Naive thymus-derived CD4-positive, alpha-beta T cell (primary cell): ENCODE results near the gene ZNF526. TPM values are rescaled to one million over a fixed set of nuclear protein-coding genes. Genes with fewer than 3 reads are reported as not detected.

Source experiments
- ATAC-seq: fragments of 150-1000 bp; cut with Tn5 transposase; 2 replicates; pipeline ENCODE4 v1.10.0; 2021; ENCODE audit warnings: mild to moderate bottlenecking, moderate library complexity
- CTCF ChIA-PET: fragments of 350-600 bp; sonication (Branson Sonifier 250); formaldehyde crosslinking; loops from one replicate; lab custom pipeline; 2021; ENCODE audit warnings: antibody characterized with exemption; lab: Charles Lee
- POLR2A ChIA-PET: fragments of 350-600 bp; sonication (Branson Sonifier 250); formaldehyde crosslinking; loops from one replicate; lab custom pipeline; 2021; ENCODE audit warnings: antibody characterized with exemption, inconsistent platforms; lab: Charles Lee
- DNase-seq, 9 donors: peaks; one replicate each; pipeline versions ENCODE4 v3.0.0 to v3.0.0-alpha.2; 2020 to 2022; ENCODE audit warnings: mixed read lengths in 1 of 9
- H3K27ac ChIP-seq: one replicate; pipeline ENCODE4 v1.7.0; 2013; ENCODE audit warnings: mild to moderate bottlenecking, low read depth, low read length, moderate library complexity
- H3K27me3 ChIP-seq, 2 donors: one replicate each; pipeline ENCODE4 v1.7.0; 2013; ENCODE audit warnings: low read length in 2 of 2, mild to moderate bottlenecking in 2 of 2, moderate library complexity in 2 of 2; ENCODE audit not compliant: control insufficient read depth in 2 of 2, insufficient read depth in 2 of 2
- H3K36me3 ChIP-seq, 3 experiments: 1 replicate in 2 of 3; 2 replicates in 1 of 3; pipeline ENCODE4 v1.7.0; 2013; ENCODE audit warnings: low read length in 3 of 3, mild to moderate bottlenecking in 3 of 3, moderate library complexity in 1 of 3; ENCODE audit not compliant: insufficient read depth in 3 of 3, control insufficient read depth in 2 of 3
- H3K4me1 ChIP-seq, 2 donors: one replicate each; pipeline ENCODE4 v1.7.0; 2013; ENCODE audit warnings: low read length in 2 of 2, mild to moderate bottlenecking in 2 of 2, moderate library complexity in 1 of 2; ENCODE audit not compliant: control insufficient read depth in 2 of 2, insufficient read depth in 2 of 2
- H3K4me3 ChIP-seq: 2 replicates; pipeline ENCODE4 v1.7.0; 2013; ENCODE audit warnings: mild to moderate bottlenecking, low read length
- H3K9me3 ChIP-seq, 3 experiments: 1 replicate in 2 of 3; 2 replicates in 1 of 3; pipeline ENCODE4 v1.7.0; 2013; ENCODE audit warnings: low read length in 3 of 3; ENCODE audit not compliant: control insufficient read depth in 2 of 3
- H3K27ac Mint-ChIP-seq, 9 donors: one replicate each; pipeline ENCODE4 v1.8.0; 2020 to 2022; ENCODE audit warnings: mixed read lengths in 9 of 9, mild to moderate bottlenecking in 8 of 9, moderate library complexity in 5 of 9, inconsistent platforms in 2 of 9
- H3K27me3 Mint-ChIP-seq, 5 donors: one replicate each; pipeline ENCODE4 v1.8.0; 2021 to 2022; ENCODE audit warnings: mixed read lengths in 5 of 5, mild to moderate bottlenecking in 1 of 5
- H3K36me3 Mint-ChIP-seq, 5 donors: one replicate each; pipeline ENCODE4 v1.8.0; 2020 to 2022; ENCODE audit warnings: mixed read lengths in 5 of 5, mild to moderate bottlenecking in 3 of 5, inconsistent platforms in 1 of 5
- H3K4me1 Mint-ChIP-seq, 7 donors: one replicate each; pipeline ENCODE4 v1.8.0; 2020 to 2022; ENCODE audit warnings: mixed read lengths in 7 of 7, mild to moderate bottlenecking in 3 of 7, inconsistent platforms in 1 of 7
- H3K4me3 Mint-ChIP-seq, 10 donors: one replicate each; pipeline ENCODE4 v1.8.0; 2020 to 2022; ENCODE audit warnings: mild to moderate bottlenecking in 10 of 10, mixed read lengths in 10 of 10, moderate library complexity in 6 of 10, inconsistent platforms in 2 of 10
- H3K9me3 Mint-ChIP-seq, 11 donors: one replicate each; pipeline ENCODE4 v1.8.0; 2020 to 2022; ENCODE audit warnings: mixed read lengths in 11 of 11, mild to moderate bottlenecking in 4 of 11, inconsistent platforms in 1 of 11, moderate library complexity in 1 of 11
- intact Hi-C, 2 donors: fragments of 100-400 bp; cut with micrococcal nuclease; formaldehyde crosslinking; loops; one replicate each; pipeline ENCODE4 v1.15.1; 2023
- polyA plus RNA-seq, 2 donors: library from polyadenylated mRNA; unstranded; fragments of 300-500 nt; fragmentation: Illumina TruSeq; gene quantifications; one replicate each; pipeline ENCODE4 v1.2.3, GENCODE V29; 2021
- total RNA-seq, 6 experiments: library from RNA in 5 of 6; stranded (reverse) in 5 of 6; gene quantifications; 1 replicate in 5 of 6; 2 replicates in 1 of 6; pipeline ENCODE4 v1.2.3 and lab custom pipeline; 2021 to 2026

Gene ZNF526
- total and polyA plus RNA-seq, 7 experiments from 2014 or later, result 4.0 to 25.2 (median 11.8) TPM

DNA sequence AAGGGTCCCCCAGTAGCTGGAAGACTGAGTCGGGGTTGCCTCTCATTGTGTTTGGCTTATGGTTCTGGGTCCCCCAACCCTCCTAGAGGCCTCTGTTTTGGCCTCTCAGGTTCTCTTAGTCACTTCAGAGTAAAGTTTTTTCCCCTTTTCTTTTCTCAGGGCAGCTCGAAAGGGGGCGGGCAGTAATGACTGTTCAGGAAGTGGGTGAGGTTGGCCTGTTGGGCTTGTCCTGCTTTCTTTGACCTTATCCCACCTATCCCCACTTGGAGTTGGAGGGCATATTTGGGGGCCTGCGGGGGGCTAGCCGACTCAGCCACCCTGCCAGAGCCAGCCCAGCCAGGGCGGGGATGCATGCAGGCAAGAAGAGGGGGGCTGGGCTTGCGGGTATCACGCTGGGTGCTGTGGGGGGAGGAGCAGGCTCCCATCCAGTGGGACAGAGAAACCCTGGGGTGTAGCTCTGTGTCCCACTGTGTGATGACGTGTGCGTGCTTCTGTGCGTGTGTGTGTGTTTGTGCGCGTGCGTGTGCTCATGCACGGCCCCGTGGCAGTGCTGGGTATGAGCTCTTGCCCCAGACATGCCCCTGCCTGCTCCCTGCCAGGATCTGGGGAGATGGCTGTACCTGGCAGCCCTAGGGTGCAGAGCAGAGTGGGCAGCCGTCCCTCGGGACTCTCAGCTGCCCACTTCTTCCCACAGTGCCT is 50.4 kb downstream of the ZNF526 start:
- intact Hi-C loops, result no loop called here
- DNase-seq (peak; percentile 50 to 91 (median 64)), ATAC-seq (peak; percentile 14)
- H3K9me3 Mint-ChIP-seq, result no peaks in the 10 kb centered on the region
- no peaks in the 10 kb centered on the region for H3K27me3 Mint-ChIP-seq
- peak overlapping the region in 4 of 9 donors; percentile 98 to 99 (median 99) for H3K27ac Mint-ChIP-seq
- H3K4me1 ChIP-seq, result peaks cover 23 to 29% of the 10 kb centered on the region in 2 donors
- peak overlapping the region in 1 of 10 donors; percentile 94 for H3K4me3 Mint-ChIP-seq
- H3K9me3 ChIP-seq, result no peaks in the 10 kb centered on the region
- CTCF ChIA-PET, result interaction anchor here (1.1 to 2.2 kb wide), 5 partner anchors 9 to 161 kb away, joined by 3 to 17 read pairs (median 4); no protein-coding TSS in a partner anchor
- no peaks in the 10 kb centered on the region for H3K27me3 ChIP-seq
- H3K4me1 Mint-ChIP-seq, result peaks cover 18 to 42% (median 35%) of the 10 kb centered on the region in 7 donors
- POLR2A ChIA-PET, result interaction anchor here (0.5 to 3.2 kb wide), 12 partner anchors 10 to 194 kb away, joined by 3 to 47 read pairs (median 4); partner anchors contain the start of genes ERF, GSK3A, ZNF526 and ZNF574
- peaks cover 0 to 15% (median 6%) of the 10 kb centered on the region in 5 donors for H3K36me3 Mint-ChIP-seq
- H3K4me3 ChIP-seq, result peak overlapping the region; percentile 84
- H3K36me3 ChIP-seq, result peaks cover 0 to 35% (median 0%) of the 10 kb centered on the region in 3 experiments
- H3K27ac ChIP-seq, result peak overlapping the region; percentile 96

- Mint-ChIP-seq H3K4me3 (peak overlapping the region in 2 of 10 donors; percentile 62 to 73), H3K9me3 (no peaks in the 10 kb centered on the region), H3K4me1 (peaks cover 24 to 46% (median 39%) of the 10 kb centered on the region in 7 donors), H3K27me3 (no peaks in the 10 kb centered on the region), H3K36me3 (peaks cover 0 to 17% (median 6%) of the 10 kb centered on the region in 5 donors), H3K27ac (peak overlapping the region in 5 of 9 donors; percentile 82 to 99 (median 99))
- Histone ChIP-seq H3K27ac (peak overlapping the region; percentile 96), H3K27me3 (no peaks in the 10 kb centered on the region), H3K9me3 (no peaks in the 10 kb centered on the region), H3K4me1 (peaks cover 26 to 32% of the 10 kb centered on the region in 2 donors), H3K36me3 (peaks cover 0 to 35% (median 0%) of the 10 kb centered on the region in 3 experiments), H3K4me3 (peak overlapping the region; percentile 84)
- DNase-seq (no peak), ATAC-seq (no peak)
- intact Hi-C loops, result no loop called here
- CTCF ChIA-PET, result interaction anchor here (1.1 to 2.2 kb wide), 4 partner anchors 8 to 162 kb away, joined by 3 to 17 read pairs (median 4); no protein-coding TSS in a partner anchor
- POLR2A ChIA-PET, result interaction anchor here (0.5 to 3.2 kb wide), 10 partner anchors 10 to 194 kb away, joined by 3 to 47 read pairs (median 6); partner anchors contain the start of genes ERF, GSK3A, ZNF526 and ZNF574
Measured at GRCh38 chr19:42271045-42271419, 50.9 kb downstream of the ZNF526 start.

- no peaks in the 10 kb centered on the region for H3K9me3 ChIP-seq
- ATAC-seq (no peak), DNase-seq (peak in 1 of 9 donors; percentile 8)
- peaks cover 28 to 54% (median 43%) of the 10 kb centered on the region in 7 donors for H3K4me1 Mint-ChIP-seq
- ChIA-PET CTCF (interaction anchor here (0.6 kb wide), 1 partner anchor 16 kb away, joined by 3 read pairs; no protein-coding TSS in a partner anchor), POLR2A (interaction anchor here (1.5 to 3.2 kb wide), 2 partner anchors 9 to 57 kb away, joined by 4 to 47 read pairs; no protein-coding TSS in a partner anchor)
- no peaks in the 10 kb centered on the region for H3K9me3 Mint-ChIP-seq
- H3K4me3 Mint-ChIP-seq, result peak overlapping the region in 1 of 10 donors; percentile 53
- no peaks in the 10 kb centered on the region for H3K27me3 Mint-ChIP-seq
- H3K4me1 ChIP-seq, result peaks cover 31 to 36% of the 10 kb centered on the region in 2 donors
- H3K36me3 ChIP-seq, result peaks cover 0 to 35% (median 0%) of the 10 kb centered on the region in 3 experiments
- intact Hi-C loops, result no loop called here
- H3K27ac ChIP-seq, result peak overlapping the region; percentile 96
- no peak overlapping the region for H3K4me3 ChIP-seq
- H3K27me3 ChIP-seq, result no peaks in the 10 kb centered on the region
- peaks cover 0 to 18% (median 6%) of the 10 kb centered on the region in 5 donors for H3K36me3 Mint-ChIP-seq
- peak overlapping the region in 1 of 9 donors; percentile 99 for H3K27ac Mint-ChIP-seq
Measured at GRCh38 chr19:42271861-42272534, 51.9 kb downstream of the ZNF526 start.

- Mint-ChIP-seq H3K4me3 (peak overlapping the region in 1 of 10 donors; percentile 51), H3K36me3 (peaks cover 0 to 18% (median 6%) of the 10 kb centered on the region in 5 donors), H3K27ac (no peak overlapping the region), H3K27me3 (no peaks in the 10 kb centered on the region), H3K4me1 (peaks cover 28 to 57% (median 42%) of the 10 kb centered on the region in 7 donors), H3K9me3 (no peaks in the 10 kb centered on the region)
- Histone ChIP-seq H3K36me3 (peaks cover 0 to 35% (median 0%) of the 10 kb centered on the region in 3 experiments), H3K4me1 (peaks cover 29 to 35% of the 10 kb centered on the region in 2 donors), H3K9me3 (no peaks in the 10 kb centered on the region), H3K27ac (no peak overlapping the region), H3K27me3 (no peaks in the 10 kb centered on the region), H3K4me3 (no peak overlapping the region)
- DNase-seq (no peak), ATAC-seq (no peak)
- CTCF ChIA-PET, result interaction anchor here (0.6 kb wide), 1 partner anchor 16 kb away, joined by 3 read pairs; no protein-coding TSS in a partner anchor
- POLR2A ChIA-PET, result interaction anchor here (0.7 kb wide), 1 partner anchor 161 kb away, joined by 3 read pairs; no protein-coding TSS in a partner anchor
- intact Hi-C loops, result no loop called here
Measured at GRCh38 chr19:42272535-42272897, 52.4 kb downstream of the ZNF526 start.

- Histone ChIP-seq H3K27ac (no peak overlapping the region), H3K4me3 (no peak overlapping the region), H3K9me3 (no peaks in the 10 kb centered on the region), H3K4me1 (peaks cover 25 to 31% of the 10 kb centered on the region in 2 donors), H3K36me3 (peaks cover 0 to 35% (median 0%) of the 10 kb centered on the region in 3 experiments), H3K27me3 (no peaks in the 10 kb centered on the region)
- peaks cover 0 to 18% (median 6%) of the 10 kb centered on the region in 5 donors for H3K36me3 Mint-ChIP-seq
- peaks cover 29 to 52% (median 40%) of the 10 kb centered on the region in 7 donors for H3K4me1 Mint-ChIP-seq
- ChIA-PET CTCF (no interaction called here), POLR2A (interaction anchor here (0.7 kb wide), 1 partner anchor 162 kb away, joined by 3 read pairs; no protein-coding TSS in a partner anchor)
- no peaks in the 10 kb centered on the region for H3K27me3 Mint-ChIP-seq
- no peak overlapping the region for H3K27ac Mint-ChIP-seq
- DNase-seq (no peak), ATAC-seq (no peak)
- no peak overlapping the region for H3K4me3 Mint-ChIP-seq
- intact Hi-C loops, result no loop called here
- no peaks in the 10 kb centered on the region for H3K9me3 Mint-ChIP-seq
Measured at GRCh38 chr19:42272989-42273406, 52.9 kb downstream of the ZNF526 start.

DNA sequence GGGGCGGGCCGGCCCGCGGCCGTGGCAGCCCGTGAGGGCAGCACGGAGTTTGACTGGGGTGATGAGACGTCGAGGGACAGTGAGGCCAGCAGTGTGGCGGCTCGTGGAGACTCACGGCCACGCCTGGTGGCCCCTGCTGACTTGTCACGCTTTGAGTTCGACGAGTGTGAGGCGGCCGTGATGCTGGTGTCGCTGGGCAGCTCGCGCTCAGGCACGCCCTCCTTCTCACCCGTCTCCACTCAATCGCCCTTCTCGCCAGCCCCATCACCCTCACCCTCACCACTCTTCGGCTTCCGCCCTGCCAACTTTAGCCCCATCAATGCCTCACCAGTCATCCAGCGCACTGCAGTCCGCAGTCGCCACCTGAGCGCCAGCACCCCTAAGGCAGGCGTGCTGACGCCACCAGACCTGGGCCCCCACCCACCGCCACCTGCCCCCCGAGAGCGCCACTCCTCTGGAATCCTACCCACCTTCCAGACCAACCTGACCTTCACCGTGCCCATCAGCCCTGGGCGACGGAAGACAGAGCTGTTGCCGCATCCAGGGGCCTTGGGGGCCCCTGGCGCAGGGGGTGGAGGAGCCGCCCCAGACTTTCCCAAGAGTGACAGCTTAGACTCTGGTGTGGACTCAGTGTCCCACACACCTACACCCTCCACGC is 53.4 kb downstream of the ZNF526 start:
- Mint-ChIP-seq H3K27ac (no peak overlapping the region), H3K4me1 (peaks cover 34 to 56% (median 44%) of the 10 kb centered on the region in 7 donors), H3K27me3 (no peaks in the 10 kb centered on the region), H3K9me3 (no peaks in the 10 kb centered on the region), H3K4me3 (peak overlapping the region in 1 of 10 donors; percentile 16), H3K36me3 (peaks cover 0 to 18% (median 6%) of the 10 kb centered on the region in 5 donors)
- intact Hi-C loops, result no loop called here
- Histone ChIP-seq H3K9me3 (no peaks in the 10 kb centered on the region), H3K4me1 (peaks cover 25 to 30% of the 10 kb centered on the region in 2 donors), H3K4me3 (no peak overlapping the region), H3K27ac (no peak overlapping the region), H3K27me3 (no peaks in the 10 kb centered on the region), H3K36me3 (peaks cover 0 to 35% (median 0%) of the 10 kb centered on the region in 3 experiments)
- no peak for DNase-seq
- CTCF ChIA-PET, result no interaction called here
- POLR2A ChIA-PET, result no interaction called here
- ATAC-seq, result no peak
